Spleen (tissue), 7 donors: ENCODE results near the gene NSD1.

Experiments
- POLR2A ChIP-seq, 3 donors: fragments of 450-650 bp; IDR thresholded peaks; one replicate each; pipeline ENCODE4 v1.5.1; 2017; ENCODE audit warnings: antibody characterized with exemption in 3 of 3, mild to moderate bottlenecking in 1 of 3
- TF ChIP-seq, protein P1 (sequence below), 11 experiments: fragments of 200-600 bp in 7 of 11; fragments of 450-650 bp in 4 of 11; sonication (generic) in 4 of 11; IDR thresholded peaks in 8 of 11; conservative IDR thresholded peaks in 3 of 11; 1 replicate in 7 of 11; 2 replicates in 4 of 11; pipeline versions ENCODE4 v1.4.0 to v1.8.0; 2016 to 2021; ENCODE audit warnings: antibody characterized with exemption in 11 of 11, inconsistent platforms in 4 of 11, mild to moderate bottlenecking in 1 of 11
- donor health status: DM: no; HTN: no; CAD: no; lungs with moderate emphysema.
- donor health status: DM: no; HTN: no; CAD: no.
- donor health status: DM: no; HTN: no; CAD: no.

DNA sequence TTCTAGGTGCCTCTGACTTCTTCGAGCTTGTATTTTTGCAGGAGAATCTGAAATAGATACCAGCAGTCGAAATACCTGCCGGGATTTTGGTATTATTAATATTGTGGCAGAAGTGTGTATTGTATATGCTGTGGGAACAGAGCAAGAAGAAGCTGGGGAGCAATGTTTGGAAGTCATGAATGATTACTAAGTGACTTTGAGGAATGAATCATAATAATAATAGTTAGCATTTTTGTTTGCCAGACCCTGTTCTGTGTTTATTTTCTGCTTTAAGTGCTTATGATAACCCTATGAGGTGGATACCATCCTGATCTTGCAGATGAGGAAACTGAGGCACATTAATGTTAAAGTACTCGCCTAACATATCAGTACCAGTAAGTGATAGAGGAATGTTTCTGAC lies 137.5 kb downstream of the NSD1 start:
- TF ChIP-seq, protein P1, sequence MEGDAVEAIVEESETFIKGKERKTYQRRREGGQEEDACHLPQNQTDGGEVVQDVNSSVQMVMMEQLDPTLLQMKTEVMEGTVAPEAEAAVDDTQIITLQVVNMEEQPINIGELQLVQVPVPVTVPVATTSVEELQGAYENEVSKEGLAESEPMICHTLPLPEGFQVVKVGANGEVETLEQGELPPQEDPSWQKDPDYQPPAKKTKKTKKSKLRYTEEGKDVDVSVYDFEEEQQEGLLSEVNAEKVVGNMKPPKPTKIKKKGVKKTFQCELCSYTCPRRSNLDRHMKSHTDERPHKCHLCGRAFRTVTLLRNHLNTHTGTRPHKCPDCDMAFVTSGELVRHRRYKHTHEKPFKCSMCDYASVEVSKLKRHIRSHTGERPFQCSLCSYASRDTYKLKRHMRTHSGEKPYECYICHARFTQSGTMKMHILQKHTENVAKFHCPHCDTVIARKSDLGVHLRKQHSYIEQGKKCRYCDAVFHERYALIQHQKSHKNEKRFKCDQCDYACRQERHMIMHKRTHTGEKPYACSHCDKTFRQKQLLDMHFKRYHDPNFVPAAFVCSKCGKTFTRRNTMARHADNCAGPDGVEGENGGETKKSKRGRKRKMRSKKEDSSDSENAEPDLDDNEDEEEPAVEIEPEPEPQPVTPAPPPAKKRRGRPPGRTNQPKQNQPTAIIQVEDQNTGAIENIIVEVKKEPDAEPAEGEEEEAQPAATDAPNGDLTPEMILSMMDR (IDR thresholded peaks at IDR 0.05 in 8 of 11, conservative IDR thresholded peaks at IDR 0.05 in 3 of 11) = no peak
- TF ChIP-seq POLR2A (IDR thresholded peaks at IDR 0.05) = no peak
